Measurements from ENCODE around the gene RTTN.

GRCh38 chr18:70139138-70139537 lies 66.3 kb downstream of the RTTN start:
- TF ChIP-seq, protein P1, sequence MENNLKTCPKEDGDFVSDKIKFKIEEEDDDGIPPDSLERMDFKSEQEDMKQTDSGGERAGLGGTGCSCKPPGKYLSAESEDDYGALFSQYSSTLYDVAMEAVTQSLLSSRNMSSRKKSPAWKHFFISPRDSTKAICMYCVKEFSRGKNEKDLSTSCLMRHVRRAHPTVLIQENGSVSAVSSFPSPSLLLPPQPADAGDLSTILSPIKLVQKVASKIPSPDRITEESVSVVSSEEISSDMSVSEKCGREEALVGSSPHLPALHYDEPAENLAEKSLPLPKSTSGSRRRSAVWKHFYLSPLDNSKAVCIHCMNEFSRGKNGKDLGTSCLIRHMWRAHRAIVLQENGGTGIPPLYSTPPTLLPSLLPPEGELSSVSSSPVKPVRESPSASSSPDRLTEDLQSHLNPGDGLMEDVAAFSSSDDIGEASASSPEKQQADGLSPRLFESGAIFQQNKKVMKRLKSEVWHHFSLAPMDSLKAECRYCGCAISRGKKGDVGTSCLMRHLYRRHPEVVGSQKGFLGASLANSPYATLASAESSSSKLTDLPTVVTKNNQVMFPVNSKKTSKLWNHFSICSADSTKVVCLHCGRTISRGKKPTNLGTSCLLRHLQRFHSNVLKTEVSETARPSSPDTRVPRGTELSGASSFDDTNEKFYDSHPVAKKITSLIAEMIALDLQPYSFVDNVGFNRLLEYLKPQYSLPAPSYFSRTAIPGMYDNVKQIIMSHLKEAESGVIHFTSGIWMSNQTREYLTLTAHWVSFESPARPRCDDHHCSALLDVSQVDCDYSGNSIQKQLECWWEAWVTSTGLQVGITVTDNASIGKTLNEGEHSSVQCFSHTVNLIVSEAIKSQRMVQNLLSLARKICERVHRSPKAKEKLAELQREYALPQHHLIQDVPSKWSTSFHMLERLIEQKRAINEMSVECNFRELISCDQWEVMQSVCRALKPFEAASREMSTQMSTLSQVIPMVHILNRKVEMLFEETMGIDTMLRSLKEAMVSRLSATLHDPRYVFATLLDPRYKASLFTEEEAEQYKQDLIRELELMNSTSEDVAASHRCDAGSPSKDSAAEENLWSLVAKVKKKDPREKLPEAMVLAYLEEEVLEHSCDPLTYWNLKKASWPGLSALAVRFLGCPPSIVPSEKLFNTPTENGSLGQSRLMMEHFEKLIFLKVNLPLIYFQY (CRISPR knock-in tag; IDR thresholded peaks at IDR 0.05; ENCODE audit: borderline replicate concordance): no peak
- TF ChIP-seq MXD4 (CRISPR knock-in tag; IDR thresholded peaks at IDR 0.05): no peak
